DOHH2 (cell line): ENCODE measurements around the gene DNAI7.

Experiments used
- H3F3A ChIP-seq: fragments of 200-600 bp; sonication (generic), shearing (Covaris generic); 2 replicates; pipeline ENCODE4 v1.6.0; 2016; ENCODE audit warnings: antibody characterized with exemption, mild to moderate bottlenecking; ENCODE audit not compliant: control insufficient read depth, insufficient read depth
- H3K27ac ChIP-seq: fragments of 200-600 bp; sonication (generic); 2 replicates; pipeline ENCODE4 v1.5.1; 2014; ENCODE audit warnings: low read depth, mild to moderate bottlenecking, low read length, moderate library complexity
- H3K27me3 ChIP-seq: fragments of 200-600 bp; sonication (generic); 2 replicates; pipeline ENCODE4 v1.6.1; 2014; ENCODE audit warnings: mild to moderate bottlenecking, low read length, mixed read lengths; ENCODE audit not compliant: control insufficient read depth
- H3K36me3 ChIP-seq: fragments of 200-600 bp; sonication (generic); 2 replicates; pipeline ENCODE4 v1.6.1; 2014; ENCODE audit warnings: mild to moderate bottlenecking, low read length, moderate library complexity, mixed read lengths; ENCODE audit not compliant: control insufficient read depth
- H3K4me1 ChIP-seq: fragments of 200-600 bp; sonication (generic); 2 replicates; pipeline ENCODE4 v1.6.1; 2014; ENCODE audit warnings: mild to moderate bottlenecking, low read length, mixed read lengths; ENCODE audit not compliant: control insufficient read depth
- H3K4me2 ChIP-seq: fragments of 200-600 bp; sonication (generic); 2 replicates; pipeline ENCODE4 v1.6.0; 2014; ENCODE audit warnings: mild to moderate bottlenecking, low read length, moderate library complexity
- H3K4me3 ChIP-seq: fragments of 200-600 bp; sonication (generic); 2 replicates; pipeline ENCODE4 v1.5.1; 2014; ENCODE audit warnings: mild to moderate bottlenecking, low read length, mixed read lengths
- H3K79me2 ChIP-seq: fragments of 200-600 bp; sonication (generic); 2 replicates; pipeline ENCODE4 v1.6.1; 2014; ENCODE audit warnings: mild to moderate bottlenecking, low read length, mixed read lengths; ENCODE audit not compliant: control insufficient read depth
- H3K9me2 ChIP-seq: fragments of 200-600 bp; sonication (generic); replicated peaks from 2 replicates; pipeline ENCODE4 v1.6.1; 2014; ENCODE audit warnings: mild to moderate bottlenecking, low read length, mixed read lengths; ENCODE audit not compliant: control insufficient read depth
- H3K9me3 ChIP-seq: fragments of 200-600 bp; sonication (generic); 2 replicates; pipeline ENCODE4 v1.6.1; 2014; ENCODE audit warnings: antibody characterized with exemption, low read length, mixed read lengths; ENCODE audit not compliant: control insufficient read depth, insufficient read depth
- H4K20me1 ChIP-seq: fragments of 200-600 bp; sonication (generic); 2 replicates; pipeline ENCODE4 v1.6.0; 2014; ENCODE audit warnings: low read depth, mild to moderate bottlenecking, antibody characterized with exemption, low read length, moderate library complexity; ENCODE audit not compliant: control insufficient read depth, insufficient read depth
- CTCF ChIP-seq: fragments of 200-600 bp; sonication (generic); IDR thresholded peaks from one replicate; pipeline ENCODE4 v1.5.1; 2014; ENCODE audit warnings: antibody characterized with exemption, mild to moderate bottlenecking, low read depth, low read length; ENCODE audit not compliant: poor library complexity, severe bottlenecking
- EZH2phosphoT487 ChIP-seq: fragments of 200-600 bp; sonication (generic); IDR thresholded peaks from 2 replicates; pipeline ENCODE4 v1.6.1; 2017; ENCODE audit warnings: borderline replicate concordance, mild to moderate bottlenecking, antibody characterized with exemption, low read length, moderate library complexity, mixed read lengths

DNAI7 gene

DNA sequence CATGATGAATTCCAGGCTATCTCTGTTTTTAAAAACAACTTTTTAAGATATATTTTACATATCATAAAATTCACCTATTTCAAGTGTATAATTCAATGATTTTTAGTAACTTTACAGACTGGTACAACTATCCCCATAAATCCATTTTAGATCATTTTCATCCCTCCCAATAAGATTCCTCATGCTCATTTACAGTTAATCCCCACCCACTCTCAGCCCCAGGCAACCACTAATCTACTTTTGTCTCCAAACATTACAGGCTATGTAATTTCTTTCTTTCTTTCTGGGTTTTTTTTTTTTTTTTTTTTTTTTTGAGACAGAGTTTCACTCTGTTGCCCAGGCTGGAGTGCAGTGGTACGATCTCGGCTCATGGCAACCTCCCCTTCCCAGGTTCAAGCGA, 81.3 kb downstream of the DNAI7 start:
- no peak overlapping the region for H3K27ac ChIP-seq
- no peak overlapping the region for H3K4me3 ChIP-seq
- peaks cover 17% of the 10 kb centered on the region for H3K36me3 ChIP-seq
- peaks cover 60% of the 10 kb centered on the region for H3F3A ChIP-seq
- TF ChIP-seq CTCF (no peak), EZH2phosphoT487 (no peak)
- H3K9me3 ChIP-seq, result no peaks in the 10 kb centered on the region
- H3K4me2 ChIP-seq, result no peak overlapping the region
- no peaks in the 10 kb centered on the region for H3K27me3 ChIP-seq
- H3K79me2 ChIP-seq, result no peaks in the 10 kb centered on the region
- H4K20me1 ChIP-seq, result no peaks in the 10 kb centered on the region; the same call in 1 of the 2 replicates
- peaks cover 7% of the 10 kb centered on the region for H3K4me1 ChIP-seq
- no peaks in the 10 kb centered on the region for H3K9me2 ChIP-seq

DNA sequence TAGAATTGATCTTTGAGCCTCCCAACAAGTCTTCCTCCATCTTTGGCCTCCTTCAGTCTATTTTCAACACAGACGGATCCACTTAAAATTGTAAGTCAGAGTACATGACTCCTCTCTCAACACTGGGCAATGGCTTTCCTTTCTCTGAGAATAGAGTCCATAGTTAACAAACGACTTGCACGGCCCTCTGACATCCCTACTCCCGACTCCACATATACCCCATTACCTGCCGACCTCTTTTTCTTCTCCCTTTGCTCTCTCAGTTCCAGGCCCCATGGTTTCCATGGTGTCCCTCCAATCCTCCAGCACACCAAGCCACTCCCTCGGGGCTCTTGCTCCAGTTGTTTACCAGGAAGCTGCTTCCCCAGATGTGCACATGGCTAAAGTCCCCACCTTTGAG, 84.7 kb downstream of the DNAI7 start:
- Histone ChIP-seq H3K36me3 (peaks cover 49% of the 10 kb centered on the region), H3F3A (peaks cover 84% of the 10 kb centered on the region), H3K4me3 (no peak overlapping the region), H3K4me2 (no peak overlapping the region), H3K79me2 (no peaks in the 10 kb centered on the region), H3K4me1 (no peaks in the 10 kb centered on the region), H3K9me3 (no peaks in the 10 kb centered on the region), H3K27ac (peak overlapping the region; percentile 29), H4K20me1 (peaks cover 7% of the 10 kb centered on the region), H3K9me2 (no peaks in the 10 kb centered on the region), H3K27me3 (no peaks in the 10 kb centered on the region)
- TF ChIP-seq EZH2phosphoT487 (no peak), CTCF (no peak)

DNA sequence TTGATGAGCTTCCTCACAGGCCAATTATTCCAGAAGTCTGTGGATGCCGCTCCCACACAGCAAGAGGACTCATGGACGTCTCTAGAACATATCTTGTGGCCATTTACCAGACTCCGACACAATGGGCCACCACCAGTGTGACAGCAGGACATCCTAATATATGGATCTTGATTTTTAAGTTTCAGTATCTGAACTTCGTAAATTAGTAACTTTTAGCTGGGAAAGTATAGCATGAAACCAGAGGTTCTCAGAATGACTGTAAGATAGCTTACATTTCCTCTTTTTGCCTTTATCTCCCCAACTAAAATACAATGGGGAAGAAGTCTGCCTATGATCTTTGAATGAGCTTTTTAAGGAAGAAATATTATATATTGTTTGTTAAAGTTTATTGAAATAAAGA, 87.0 kb downstream of the DNAI7 start:
- TF ChIP-seq EZH2phosphoT487, result no peak
- TF ChIP-seq CTCF, result no peak
- Histone ChIP-seq H3F3A (peaks cover 92% of the 10 kb centered on the region), H3K9me3 (no peaks in the 10 kb centered on the region), H3K27ac (0 out of 2 replicates have a peak overlapping the region, but pooled peaks have one; percentile 4), H3K4me1 (no peaks in the 10 kb centered on the region), H3K4me2 (no peak overlapping the region), H4K20me1 (peaks cover 13% of the 10 kb centered on the region), H3K9me2 (no peaks in the 10 kb centered on the region), H3K36me3 (peaks cover 71% of the 10 kb centered on the region), H3K79me2 (no peaks in the 10 kb centered on the region), H3K4me3 (no peak overlapping the region), H3K27me3 (no peaks in the 10 kb centered on the region)

GRCh38 chr12:25106818-25107217, 88.1 kb downstream of the DNAI7 start:
- Histone ChIP-seq H3K4me2 (no peak overlapping the region), H4K20me1 (peaks cover 18% of the 10 kb centered on the region), H3K9me2 (no peaks in the 10 kb centered on the region), H3K27ac (no peak overlapping the region), H3K79me2 (no peaks in the 10 kb centered on the region), H3K36me3 (peaks cover 82% of the 10 kb centered on the region), H3K4me1 (no peaks in the 10 kb centered on the region), H3K9me3 (no peaks in the 10 kb centered on the region), H3F3A (peaks cover 98% of the 10 kb centered on the region), H3K4me3 (no peak overlapping the region), H3K27me3 (no peaks in the 10 kb centered on the region)
- TF ChIP-seq CTCF, result no peak
- TF ChIP-seq EZH2phosphoT487, result no peak
